Smooth muscle cell (in vitro differentiated cells): ENCODE results near the gene PPP3CA. TPM values are rescaled to one million over a fixed set of nuclear protein-coding genes. Genes with fewer than 3 reads are reported as not detected.

Experiments used
- DNase-seq: peaks from one replicate; lab custom pipeline; 2025; ENCODE audit not compliant: unreplicated experiment; lab: John Stamatoyannopoulos, UW
- H2AFZ ChIP-seq: fragments of 200-600 bp; sonication (generic); 2 replicates; pipeline ENCODE4 v1.6.0; 2016; ENCODE audit warnings: antibody characterized with exemption, low read depth, mild to moderate bottlenecking
- H3F3A ChIP-seq: fragments of 200-600 bp; sonication (generic); 2 replicates; pipeline ENCODE4 v1.6.0; 2017; ENCODE audit warnings: antibody characterized with exemption, low read depth
- H3K27ac ChIP-seq: fragments of 200-600 bp; sonication (generic); 2 replicates; pipeline ENCODE4 v1.5.1; 2016; ENCODE audit warnings: low read depth, mild to moderate bottlenecking
- H3K27me3 ChIP-seq: fragments of 200-600 bp; sonication (generic); 2 replicates; pipeline ENCODE4 v1.6.1; 2016; ENCODE audit warnings: low read depth, mild to moderate bottlenecking
- H3K36me3 ChIP-seq: fragments of 200-600 bp; sonication (generic); 2 replicates; pipeline ENCODE4 v1.5.1; 2016; ENCODE audit warnings: low read depth
- H3K4me1 ChIP-seq: fragments of 200-600 bp; sonication (generic); 2 replicates; pipeline ENCODE4 v1.5.1; 2016; ENCODE audit warnings: low read depth
- H3K4me2 ChIP-seq: fragments of 200-600 bp; sonication (generic); 2 replicates; pipeline ENCODE4 v1.6.0; 2016; ENCODE audit warnings: mild to moderate bottlenecking
- H3K4me3 ChIP-seq: fragments of 200-600 bp; sonication (generic); 2 replicates; pipeline ENCODE4 v1.5.1; 2016; ENCODE audit warnings: mild to moderate bottlenecking
- H3K79me2 ChIP-seq: fragments of 200-600 bp; sonication (generic); 2 replicates; pipeline ENCODE4 v1.6.0; 2016; ENCODE audit warnings: low read depth, mild to moderate bottlenecking
- H3K9ac ChIP-seq: fragments of 200-600 bp; sonication (generic); 2 replicates; pipeline ENCODE4 v1.6.0; 2016; ENCODE audit warnings: low read depth
- H3K9me3 ChIP-seq: fragments of 200-600 bp; sonication (generic); replicated peaks from 2 replicates; pipeline ENCODE4 v1.5.1; 2016; ENCODE audit warnings: low read depth
- H4K20me1 ChIP-seq: fragments of 200-600 bp; sonication (generic); 2 replicates; pipeline ENCODE4 v1.6.0; 2016; ENCODE audit warnings: low read depth
- WGBS: methylation state at CpG from one replicate; pipeline ENCODE4 v1.1.7; 2016; ENCODE audit warnings: low lambda C conversion rate; 5-methylcytosine and 5-hydroxymethylcytosine counted together
- polyA plus RNA-seq: library from polyadenylated mRNA; unstranded; fragments of >200 nt; fragmentation: Nextera tagmentation; extraction: Ambion mirVana; gene quantifications from 2 replicates; pipeline ENCODE4 v1.2.1, GENCODE V29; 2016
- total RNA-seq: library from RNA; depleted of rRNA; stranded (reverse); fragments of >200 nt; gene quantifications from 2 replicates; pipeline ENCODE4 v1.2.3, GENCODE V29; 2014
- TF ChIP-seq, protein P1 (sequence below): fragments of 200-600 bp; sonication (generic); IDR thresholded peaks from 2 replicates; pipeline ENCODE4 v1.5.1; 2017; ENCODE audit warnings: borderline replicate concordance, mild to moderate bottlenecking, antibody characterized with exemption; ENCODE audit not compliant: insufficient read depth, poor library complexity, severe bottlenecking

Gene PPP3CA
- total and polyA plus RNA-seq, 2 experiments from 2014 or later = 16.2 to 96.1 TPM

- TF ChIP-seq, protein P1, sequence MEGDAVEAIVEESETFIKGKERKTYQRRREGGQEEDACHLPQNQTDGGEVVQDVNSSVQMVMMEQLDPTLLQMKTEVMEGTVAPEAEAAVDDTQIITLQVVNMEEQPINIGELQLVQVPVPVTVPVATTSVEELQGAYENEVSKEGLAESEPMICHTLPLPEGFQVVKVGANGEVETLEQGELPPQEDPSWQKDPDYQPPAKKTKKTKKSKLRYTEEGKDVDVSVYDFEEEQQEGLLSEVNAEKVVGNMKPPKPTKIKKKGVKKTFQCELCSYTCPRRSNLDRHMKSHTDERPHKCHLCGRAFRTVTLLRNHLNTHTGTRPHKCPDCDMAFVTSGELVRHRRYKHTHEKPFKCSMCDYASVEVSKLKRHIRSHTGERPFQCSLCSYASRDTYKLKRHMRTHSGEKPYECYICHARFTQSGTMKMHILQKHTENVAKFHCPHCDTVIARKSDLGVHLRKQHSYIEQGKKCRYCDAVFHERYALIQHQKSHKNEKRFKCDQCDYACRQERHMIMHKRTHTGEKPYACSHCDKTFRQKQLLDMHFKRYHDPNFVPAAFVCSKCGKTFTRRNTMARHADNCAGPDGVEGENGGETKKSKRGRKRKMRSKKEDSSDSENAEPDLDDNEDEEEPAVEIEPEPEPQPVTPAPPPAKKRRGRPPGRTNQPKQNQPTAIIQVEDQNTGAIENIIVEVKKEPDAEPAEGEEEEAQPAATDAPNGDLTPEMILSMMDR = no peak
- 82% methylated on average over 1 of the region's 1 CpG for WGBS
- Histone ChIP-seq H3K36me3 (no peaks in the 10 kb centered on the region), H2AFZ (no peak overlapping the region), H3K27ac (peak overlapping the region; percentile 53), H3K79me2 (peaks cover 39% of the 10 kb centered on the region), H3K9me3 (no peaks in the 10 kb centered on the region), H4K20me1 (peaks cover 37% of the 10 kb centered on the region), H3K4me1 (no peaks in the 10 kb centered on the region), H3K4me3 (no peak overlapping the region), H3K4me2 (no peak overlapping the region), H3K9ac (no peak overlapping the region), H3F3A (no peaks in the 10 kb centered on the region), H3K27me3 (no peaks in the 10 kb centered on the region)
- no peak for DNase-seq
These were observed 183.4 kb downstream of the PPP3CA start for GRCh38 chr4:101163936-101164335.

GRCh38 chr4:101162990-101163380, 184.3 kb downstream of the PPP3CA start:
- no peaks in the 10 kb centered on the region for H3F3A ChIP-seq
- TF ChIP-seq, protein P1 = no peak
- H3K27me3 ChIP-seq = no peaks in the 10 kb centered on the region
- H3K9ac ChIP-seq = no peak overlapping the region
- no peak overlapping the region for H2AFZ ChIP-seq
- H3K4me3 ChIP-seq = no peak overlapping the region
- H4K20me1 ChIP-seq = peaks cover 31% of the 10 kb centered on the region
- H3K36me3 ChIP-seq = no peaks in the 10 kb centered on the region
- no peak for DNase-seq
- H3K4me2 ChIP-seq = no peak overlapping the region
- WGBS = 100% methylated on average over 1 of the region's 1 CpG
- no peaks in the 10 kb centered on the region for H3K9me3 ChIP-seq
- peaks cover 30% of the 10 kb centered on the region for H3K79me2 ChIP-seq
- peaks cover 3% of the 10 kb centered on the region for H3K4me1 ChIP-seq
- no peak overlapping the region for H3K27ac ChIP-seq

DNA sequence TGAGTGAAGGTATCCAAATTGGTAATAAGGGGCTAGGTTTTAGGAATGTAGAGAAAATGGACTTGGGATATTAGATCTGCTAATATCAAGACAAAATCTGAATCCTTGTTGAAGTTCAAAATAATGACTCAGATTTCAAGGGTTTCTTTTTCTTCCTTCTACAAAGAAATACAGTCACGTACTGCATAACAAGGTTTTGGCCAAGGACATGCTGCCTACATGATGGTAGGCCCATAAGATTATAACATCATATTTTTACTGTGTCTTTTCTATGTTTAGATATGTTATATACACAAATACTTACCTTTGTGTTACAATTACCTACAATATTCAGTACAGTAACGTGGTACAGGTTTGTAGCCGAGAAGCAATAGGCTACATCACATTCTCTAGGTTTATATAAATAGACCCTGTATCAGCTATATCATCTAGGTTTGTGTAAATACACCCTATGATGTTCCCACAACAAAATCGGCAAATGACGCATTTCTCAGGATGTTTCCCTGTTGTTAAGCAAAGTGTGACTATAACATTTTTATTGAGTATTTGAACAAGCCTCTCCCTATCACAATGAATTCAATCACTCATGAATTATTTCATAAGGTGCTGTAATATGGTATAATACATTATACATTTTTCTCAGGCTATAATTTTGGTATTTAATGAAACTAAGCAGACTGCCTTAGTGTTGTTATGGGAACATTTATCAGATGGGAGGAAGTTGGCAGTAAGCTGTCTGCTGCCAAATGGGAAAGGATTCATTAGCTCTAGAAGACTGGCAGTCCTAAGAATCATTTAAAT, 186.3 kb downstream of the PPP3CA start:
- 91% methylated on average over 5 of the region's 5 CpGs for WGBS
- Histone ChIP-seq H4K20me1 (peaks cover 14% of the 10 kb centered on the region), H3K9ac (no peak overlapping the region), H3K27me3 (no peaks in the 10 kb centered on the region), H3K4me3 (no peak overlapping the region), H3K79me2 (peaks cover 21% of the 10 kb centered on the region), H3K4me2 (no peak overlapping the region), H3K36me3 (no peaks in the 10 kb centered on the region), H3F3A (no peaks in the 10 kb centered on the region), H3K27ac (no peak overlapping the region), H2AFZ (no peak overlapping the region), H3K9me3 (no peaks in the 10 kb centered on the region), H3K4me1 (peaks cover 23% of the 10 kb centered on the region)
- DNase-seq = no peak
- TF ChIP-seq, protein P1 = no peak

- H3K4me1 ChIP-seq = peaks cover 38% of the 10 kb centered on the region
- H3F3A ChIP-seq = no peaks in the 10 kb centered on the region
- H3K4me2 ChIP-seq = peak overlapping the region; percentile 12
- H2AFZ ChIP-seq = no peak overlapping the region
- TF ChIP-seq, protein P1 = no peak
- no peak overlapping the region for H3K4me3 ChIP-seq
- H3K9me3 ChIP-seq = no peaks in the 10 kb centered on the region
- no peaks in the 10 kb centered on the region for H3K27me3 ChIP-seq
- peak overlapping the region; percentile 25 for H3K27ac ChIP-seq
- H3K9ac ChIP-seq = no peak overlapping the region
- 75% methylated on average over 3 of the region's 3 CpGs for WGBS
- H3K36me3 ChIP-seq = no peaks in the 10 kb centered on the region
- DNase-seq = no peak
- H4K20me1 ChIP-seq = peaks cover 24% of the 10 kb centered on the region
- H3K79me2 ChIP-seq = peaks cover 27% of the 10 kb centered on the region
These were observed 188.8 kb downstream of the PPP3CA start for GRCh38 chr4:101158507-101158906.
